NCI-H1694 treated with DMSO at 0.1 percent for 48 hours (cell line): ENCODE data around the gene FHIT.

Source experiments
- DNase-seq: peaks from one replicate; lab custom pipeline; 2025; lab: John Stamatoyannopoulos, UW

FHIT gene

DNA sequence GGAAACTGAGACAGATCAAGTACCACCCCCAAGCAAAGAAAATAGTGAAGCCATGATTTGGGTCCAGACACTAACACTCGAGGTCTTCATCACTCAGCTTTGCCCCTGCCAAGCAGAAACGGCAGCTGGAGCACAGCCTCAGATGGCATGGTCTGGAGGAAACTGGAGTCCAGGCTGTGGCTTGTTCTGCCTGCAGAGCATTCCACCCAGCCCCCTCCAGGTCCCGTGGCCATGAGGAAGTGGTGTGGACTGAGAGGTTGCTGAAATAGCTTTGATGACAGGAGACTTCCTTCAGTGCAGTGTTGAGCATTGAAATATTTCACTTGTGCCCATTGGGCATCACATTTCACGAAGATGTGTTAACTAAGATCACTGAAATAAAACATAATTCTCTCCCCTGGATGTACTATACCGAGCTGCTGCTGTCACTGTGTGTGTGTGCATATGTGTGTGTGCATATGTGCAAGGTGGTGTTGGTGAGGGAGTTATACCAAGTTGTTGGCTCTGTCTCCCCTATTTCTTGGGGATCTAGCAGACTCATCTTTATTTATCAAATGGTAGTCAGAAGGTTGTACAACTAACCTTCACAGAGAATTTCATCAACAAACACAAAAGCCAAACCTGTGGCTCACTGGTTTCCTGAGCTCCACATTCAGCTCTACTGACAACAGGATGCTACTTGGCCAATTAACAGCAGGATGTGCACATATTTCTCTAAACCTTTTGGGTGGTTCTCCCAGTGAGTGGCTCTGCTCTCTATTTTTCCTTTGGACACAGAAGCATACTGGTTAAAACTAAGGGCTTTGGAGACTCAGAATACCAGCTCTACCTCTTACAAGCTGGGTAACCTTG, 1541.3 kb downstream of the FHIT start:
- DNase-seq, result no peak

DNA sequence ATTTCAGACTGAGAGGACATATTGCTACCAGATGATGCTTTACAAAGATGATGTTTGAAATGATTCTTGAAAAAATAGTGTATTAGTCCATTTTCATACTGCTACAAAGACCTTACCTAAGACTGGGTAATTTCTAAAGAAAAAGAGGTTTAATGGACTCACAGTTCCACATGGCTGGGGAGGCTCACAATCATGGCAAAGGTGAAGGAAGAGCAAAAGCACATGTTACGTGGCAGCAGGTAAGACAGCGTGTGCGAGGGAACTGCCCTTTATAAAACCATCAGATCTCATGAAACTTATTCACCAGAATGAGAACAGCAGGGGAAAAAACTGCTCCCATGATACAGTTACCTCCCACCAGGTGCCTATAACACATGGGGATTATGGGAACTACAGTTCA, 1543.0 kb downstream of the FHIT start:
- no peak for DNase-seq

DNA sequence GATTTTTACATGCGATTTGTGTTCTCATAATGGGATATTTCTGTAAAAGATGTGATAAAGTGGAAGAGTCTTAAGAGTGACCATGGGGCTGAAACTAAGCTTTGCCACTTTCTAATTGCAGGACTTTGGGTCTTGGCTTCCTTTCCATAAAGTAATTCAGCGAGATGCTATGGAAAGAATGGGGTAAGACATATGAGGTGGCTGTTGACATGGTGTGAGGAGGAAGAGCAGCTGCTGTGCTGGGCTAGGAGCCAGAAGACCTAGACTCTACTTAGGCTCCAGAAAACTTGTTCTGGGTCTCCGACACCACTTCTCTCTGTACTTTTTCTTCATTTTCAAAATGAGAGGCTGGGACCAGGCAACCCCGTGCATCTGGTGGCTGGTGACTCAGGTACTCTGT, 1547.0 kb downstream of the FHIT start:
- DNase-seq, result no peak

DNA sequence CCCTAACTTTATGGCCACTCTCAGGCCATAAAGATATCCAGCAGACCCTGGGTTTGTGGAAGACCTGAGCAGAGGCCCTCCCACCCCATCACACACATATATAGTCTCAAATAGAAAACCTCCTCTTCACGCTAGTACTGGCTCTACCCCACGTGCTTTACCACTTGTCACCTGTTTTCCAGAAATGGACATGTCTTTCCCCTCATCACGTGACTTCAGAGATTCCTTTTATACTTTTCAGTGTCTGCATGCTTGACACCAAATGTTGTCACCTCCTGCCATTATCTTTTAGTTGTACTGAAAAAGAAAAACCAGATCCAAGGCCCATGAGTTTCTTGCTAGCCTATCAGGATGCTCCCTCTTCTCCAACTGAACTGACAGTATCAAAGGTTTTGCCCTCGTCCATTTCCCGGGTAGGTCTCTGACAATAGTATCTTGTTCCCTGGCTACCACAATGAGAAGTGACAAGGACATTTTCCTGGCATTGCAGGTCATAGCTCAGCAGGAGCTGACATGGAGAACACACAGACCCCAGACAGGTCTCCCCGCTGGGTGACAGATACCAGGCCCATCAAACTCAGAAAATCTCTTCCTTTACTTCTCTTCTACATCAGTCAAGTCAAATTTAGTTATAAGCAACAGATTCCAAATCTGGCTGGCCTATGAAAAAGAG, 1551.5 kb downstream of the FHIT start:
- DNase-seq, result no peak
